ENCODE data around the gene MRPL14. TPM values are rescaled to one million over a fixed set of nuclear protein-coding genes. Genes with fewer than 3 reads are reported as not detected.

The MRPL14 gene
- polyA plus RNA-seq, 12 donors = 25.5 to 46.2 (median 30.6) TPM; not detected in 1

DNA sequence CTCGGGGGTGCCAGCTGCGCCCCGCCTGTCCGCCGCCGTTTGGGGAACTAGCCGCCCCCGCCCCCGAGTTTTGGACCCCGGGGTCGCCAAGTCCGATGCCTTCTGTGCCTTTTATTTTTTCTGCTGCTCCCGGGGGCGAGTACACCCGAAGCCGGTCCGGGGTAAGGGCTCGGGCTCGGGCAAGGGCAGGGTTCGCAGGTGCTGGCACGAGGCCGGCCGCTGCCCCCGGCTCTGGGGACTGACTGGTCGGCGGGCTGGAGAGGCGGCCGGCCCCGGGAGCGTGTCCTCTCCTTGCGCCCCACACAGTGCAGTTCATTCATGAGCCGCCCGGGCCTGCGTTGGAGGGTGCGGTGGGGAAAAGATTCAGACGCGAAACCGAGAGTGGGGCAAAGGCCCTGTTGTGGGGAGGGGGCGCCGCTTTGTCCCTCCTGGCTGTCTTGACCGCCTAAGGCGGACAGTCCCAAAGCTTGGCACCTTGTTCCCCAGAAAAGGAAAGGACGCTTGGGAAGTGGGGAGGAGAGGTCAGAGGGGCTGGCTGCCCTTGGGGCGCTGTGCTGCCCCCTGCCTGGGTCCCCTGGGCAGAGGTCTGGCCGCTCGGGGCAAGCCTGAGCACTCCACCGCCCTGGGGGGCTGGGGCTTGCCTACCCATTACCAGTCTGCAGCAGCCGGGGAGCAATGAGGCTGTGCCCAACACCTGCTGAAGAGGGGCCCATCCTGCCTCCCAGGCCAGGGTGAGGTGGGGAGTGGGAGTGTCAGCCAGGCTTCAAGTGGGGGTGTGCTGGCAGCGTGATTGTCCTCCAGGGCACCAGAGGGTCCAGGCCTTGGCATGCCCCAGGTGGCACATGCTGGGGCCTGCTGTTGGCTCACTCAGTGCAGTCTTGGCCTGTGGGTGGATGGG is 1.0 kb upstream of the MRPL14 start:
- no peak for DNase-seq

DNA sequence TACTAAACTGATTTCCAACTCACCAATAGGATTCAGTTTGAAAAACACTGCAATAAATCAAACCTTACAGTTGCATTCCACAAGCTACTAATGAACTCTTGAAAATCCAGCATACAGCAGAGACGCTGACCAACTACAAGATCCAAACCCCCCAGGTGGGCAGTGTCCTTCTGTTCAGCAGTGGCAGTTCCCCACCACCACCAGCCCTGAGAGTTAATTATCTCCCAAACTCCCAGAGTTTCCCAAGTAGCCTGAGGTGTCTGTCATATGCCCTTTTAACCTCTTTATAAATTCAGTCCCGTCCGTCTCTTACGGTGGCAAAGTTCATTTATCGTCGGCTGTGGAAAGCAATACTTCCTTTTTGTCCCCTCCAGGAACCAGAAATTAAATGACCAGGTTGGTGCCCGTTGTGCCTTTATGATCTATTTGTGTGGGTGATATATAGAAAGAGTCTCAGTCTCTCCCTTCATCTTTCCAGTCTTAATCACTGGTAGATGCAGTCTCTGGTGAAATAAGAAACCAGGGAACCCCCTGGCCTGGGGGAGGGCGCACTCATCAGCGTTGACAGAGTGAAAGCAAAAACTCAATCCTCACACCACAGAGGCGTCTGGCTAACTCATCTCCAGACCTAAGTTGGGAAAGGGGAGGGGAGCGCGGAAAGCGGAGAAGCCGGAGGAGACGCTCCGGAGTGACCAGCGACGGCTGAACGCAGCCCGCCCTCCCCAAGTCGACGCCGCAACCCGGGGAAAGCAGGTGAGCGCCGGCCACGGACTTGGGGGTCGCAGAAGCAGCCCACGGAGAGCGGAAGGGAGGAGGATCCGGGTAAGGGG is 717 bp downstream of the MRPL14 start:
- peak; percentile 66 for DNase-seq

GRCh38 chr6:44123544-44123943 is 3.7 kb downstream of the MRPL14 start:
- DNase-seq = no peak

DNA sequence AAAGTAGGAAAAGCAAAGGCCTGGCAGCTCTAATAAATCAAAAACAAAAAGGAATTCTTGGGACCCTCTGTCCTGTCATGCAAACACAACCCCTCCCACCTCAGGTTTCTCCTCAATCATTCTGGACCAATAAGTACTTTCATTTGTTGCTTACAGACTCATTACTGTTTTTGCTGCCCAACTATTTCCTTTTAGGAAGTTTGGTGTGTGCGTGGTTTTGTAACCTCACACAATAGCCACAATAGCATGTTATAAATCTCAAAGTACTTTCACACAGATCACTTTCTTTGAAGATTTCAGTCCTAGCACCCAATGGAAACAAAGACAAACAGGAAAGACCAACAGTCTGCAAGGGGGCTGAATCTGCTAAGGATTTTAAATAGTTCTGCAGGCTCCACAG is 4.5 kb downstream of the MRPL14 start:
- no peak for DNase-seq

DNA sequence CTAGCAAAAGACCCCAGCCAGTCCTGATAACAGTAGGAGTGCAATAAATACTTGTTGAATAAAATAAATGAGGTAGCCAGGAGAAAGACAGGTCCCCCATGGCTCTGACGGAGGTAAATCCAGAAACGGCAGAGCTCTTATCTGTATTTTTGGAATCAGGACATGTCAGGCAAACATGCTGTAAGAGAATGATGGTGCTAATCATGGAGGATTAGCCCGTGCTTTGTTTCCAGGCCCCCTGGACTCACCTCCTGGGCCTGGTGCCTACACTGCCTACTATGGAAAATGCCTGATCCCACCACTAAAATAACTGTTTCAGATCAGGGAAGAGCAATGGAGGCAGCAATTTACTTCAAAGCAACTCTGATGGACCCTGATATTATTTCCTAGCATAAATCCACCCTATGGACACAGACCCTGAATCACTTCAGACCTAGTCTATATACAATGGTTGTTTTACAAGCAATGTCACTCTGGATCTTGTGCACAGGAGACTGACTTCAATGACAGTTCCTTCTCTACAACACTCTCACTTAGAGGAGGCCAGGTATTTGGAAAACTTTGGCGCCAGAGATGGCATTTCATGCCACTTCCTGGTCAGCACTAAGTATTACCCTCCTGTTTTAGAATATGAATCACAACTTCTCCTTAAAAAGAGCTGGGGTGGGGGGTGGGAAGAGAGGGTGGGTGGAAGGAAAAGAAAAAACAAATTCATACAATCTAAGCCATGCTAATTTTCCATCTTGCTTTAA is 6.4 kb downstream of the MRPL14 start:
- no peak for DNase-seq

- no peak for DNase-seq
Observed at GRCh38 chr6:44119704-44120262, 7.5 kb downstream of the MRPL14 start.

DNA sequence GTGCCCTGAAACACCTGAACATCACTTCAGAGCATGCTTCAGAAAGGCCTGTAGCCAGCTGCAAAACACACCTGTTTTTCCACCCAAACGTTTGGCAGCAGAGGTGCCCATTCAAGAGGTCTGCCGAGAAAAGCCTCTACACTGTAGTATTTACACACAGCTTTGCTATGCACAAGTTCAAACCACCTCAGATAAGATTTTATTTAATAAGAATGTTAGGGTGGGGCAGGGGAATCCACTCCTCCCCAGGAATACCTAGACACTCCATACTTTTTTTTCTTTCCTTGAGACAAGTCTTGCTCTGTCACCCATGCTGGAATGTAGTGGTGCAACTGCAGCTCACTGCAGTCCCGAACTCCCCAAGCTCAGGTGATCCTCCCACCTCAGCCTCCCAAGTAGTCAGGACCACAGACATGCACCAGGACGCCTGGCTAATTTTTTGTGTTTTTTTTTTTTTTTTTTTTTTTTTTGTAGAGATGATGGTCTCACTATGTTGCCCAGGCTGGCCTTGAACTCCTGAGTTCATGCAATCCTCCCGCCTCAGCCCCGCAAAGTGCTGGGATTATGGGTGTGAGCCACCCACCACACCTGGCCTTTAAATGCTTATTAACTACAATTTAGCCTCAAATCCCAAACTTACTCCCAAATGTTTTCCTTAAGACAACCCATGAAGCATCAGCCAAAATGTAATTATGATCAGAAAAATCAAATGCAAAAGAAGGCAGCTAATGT is 9.7 kb downstream of the MRPL14 start:
- no peak for DNase-seq

DNA sequence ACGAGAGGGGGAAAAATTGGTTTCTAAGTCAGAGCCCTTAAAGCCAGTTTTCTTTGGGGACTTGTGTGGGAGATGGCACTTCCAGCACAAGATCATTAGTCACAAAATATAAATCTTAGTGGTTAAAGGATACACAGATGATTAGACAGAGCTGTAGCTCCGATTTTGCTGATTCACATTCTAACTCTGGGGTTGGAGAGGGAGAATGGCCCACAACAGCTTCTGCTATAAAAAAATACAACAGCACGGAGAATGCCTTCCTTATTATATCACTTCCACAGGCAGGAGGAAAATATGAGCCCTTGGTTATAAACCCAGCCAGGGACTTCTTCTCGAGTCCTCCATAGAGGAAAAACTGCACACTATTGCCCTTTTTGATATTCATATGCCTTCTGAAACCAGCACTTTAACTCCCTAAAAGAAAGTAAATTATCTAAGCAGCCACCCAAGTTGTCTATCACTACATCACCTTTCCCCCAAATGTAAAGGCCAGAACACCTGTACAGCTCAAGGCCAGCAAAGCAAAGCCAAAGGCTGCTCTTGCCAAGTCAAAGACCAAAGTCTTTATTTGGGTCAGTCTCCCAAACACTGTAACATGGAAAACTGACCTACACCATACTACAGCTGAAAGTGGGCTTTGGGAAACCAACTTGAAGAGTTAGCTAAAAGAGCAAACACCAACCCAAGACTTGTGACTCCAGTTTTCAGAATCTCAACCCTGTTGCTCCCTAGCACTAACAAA is 10.4 kb downstream of the MRPL14 start:
- peak; percentile 39 for DNase-seq

DNA sequence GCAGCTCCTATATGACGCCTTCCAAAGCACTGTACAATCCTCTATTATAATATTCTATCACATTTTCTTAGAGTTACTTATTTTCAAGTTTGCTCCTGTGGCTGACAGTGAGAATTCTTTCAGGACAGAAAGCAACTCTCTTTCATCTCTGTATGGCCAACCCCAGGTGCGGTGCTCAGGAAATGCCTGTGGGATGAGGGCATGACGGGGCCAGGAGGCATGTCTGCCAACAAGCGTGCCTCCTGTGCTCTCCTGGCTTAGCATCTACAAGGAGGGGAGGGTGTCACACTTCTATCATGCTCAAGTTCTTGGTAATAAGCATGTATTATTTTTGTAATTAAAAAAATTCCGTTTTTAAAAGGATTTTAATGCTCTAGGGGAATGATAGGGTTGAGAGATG is 11.4 kb downstream of the MRPL14 start:
- no peak for DNase-seq

- no peak for DNase-seq
Observed at GRCh38 chr6:44113414-44113813, 13.8 kb downstream of the MRPL14 start.

GRCh38 chr6:44111434-44112417 is 15.5 kb downstream of the MRPL14 start:
- no peak for DNase-seq

- DNase-seq = no peak
Observed at GRCh38 chr6:44110966-44111365, 16.3 kb downstream of the MRPL14 start.

DNA sequence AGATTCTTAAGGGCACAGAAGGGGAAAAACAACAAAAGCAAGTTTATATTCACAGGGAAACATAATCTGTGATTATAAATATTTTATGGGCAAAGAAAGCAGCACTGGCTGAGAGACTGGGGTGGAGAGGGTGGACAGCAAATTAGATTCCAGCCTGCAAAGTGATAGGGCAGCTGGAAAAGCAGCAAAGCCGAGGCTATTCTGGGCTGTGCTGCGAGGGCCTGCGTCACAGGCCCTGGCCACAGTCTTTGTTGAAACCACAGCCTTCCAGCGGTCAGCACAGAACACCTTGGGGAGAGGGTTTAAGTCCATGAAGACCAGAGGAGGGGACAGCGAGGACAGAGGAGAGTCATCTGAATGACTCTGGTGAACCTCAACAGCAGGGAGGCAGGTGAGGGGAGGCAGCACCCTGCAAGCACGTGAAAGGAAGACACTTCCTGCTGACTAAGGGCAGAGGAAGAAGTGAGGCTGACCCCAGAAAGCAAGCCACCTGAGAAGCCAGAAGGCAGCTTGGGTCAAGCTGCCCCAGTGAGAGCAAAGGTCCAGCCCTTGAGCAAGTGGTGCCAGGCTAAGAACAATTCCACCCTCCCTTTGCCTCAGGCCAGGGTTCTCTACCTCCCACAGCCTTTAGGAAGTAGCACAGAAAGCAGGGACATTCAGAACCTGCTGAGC is 17.1 kb downstream of the MRPL14 start:
- no peak for DNase-seq

DNA sequence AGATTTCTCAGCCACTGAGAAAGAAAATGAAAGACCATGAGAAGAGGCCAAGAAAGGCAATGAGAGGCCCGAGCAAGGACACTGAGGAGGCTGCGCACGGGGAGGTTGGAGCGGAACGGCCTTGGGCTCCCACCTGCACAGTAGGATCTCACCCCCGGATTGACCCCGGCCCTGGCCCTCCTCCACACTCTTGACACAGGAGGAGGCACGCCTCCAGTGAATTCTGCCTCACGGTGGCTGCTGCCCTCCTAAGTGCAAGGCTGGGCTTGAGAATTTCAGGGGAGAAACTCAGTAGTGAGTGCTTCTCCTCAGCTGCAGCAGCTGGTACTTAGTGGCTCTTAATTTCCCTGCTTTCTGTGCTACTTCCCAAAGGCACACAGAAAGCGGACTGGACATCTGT is 18.0 kb downstream of the MRPL14 start:
- DNase-seq = no peak

GRCh38 chr6:44108471-44108870 is 18.8 kb downstream of the MRPL14 start:
- DNase-seq = no peak

DNA sequence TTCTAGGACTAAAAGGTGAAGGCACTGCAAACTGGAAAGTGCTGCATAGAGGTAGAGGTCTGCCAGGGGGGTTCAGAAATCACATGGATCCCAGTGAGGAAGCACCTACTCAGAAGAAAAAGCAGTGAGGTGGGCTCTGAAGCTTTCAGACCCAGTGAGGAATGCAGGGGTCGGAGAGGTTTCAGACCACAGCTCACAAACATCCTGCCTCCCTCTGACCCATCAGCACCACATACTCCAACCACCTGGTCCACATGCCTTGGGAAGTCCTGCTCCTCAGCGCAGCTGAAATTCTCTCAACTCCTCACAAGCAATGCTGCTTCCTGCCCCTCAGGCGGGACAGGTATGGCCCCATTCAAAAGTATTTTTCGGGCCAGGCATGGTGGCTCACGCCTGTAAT is 20.2 kb downstream of the MRPL14 start:
- no peak for DNase-seq

DNA sequence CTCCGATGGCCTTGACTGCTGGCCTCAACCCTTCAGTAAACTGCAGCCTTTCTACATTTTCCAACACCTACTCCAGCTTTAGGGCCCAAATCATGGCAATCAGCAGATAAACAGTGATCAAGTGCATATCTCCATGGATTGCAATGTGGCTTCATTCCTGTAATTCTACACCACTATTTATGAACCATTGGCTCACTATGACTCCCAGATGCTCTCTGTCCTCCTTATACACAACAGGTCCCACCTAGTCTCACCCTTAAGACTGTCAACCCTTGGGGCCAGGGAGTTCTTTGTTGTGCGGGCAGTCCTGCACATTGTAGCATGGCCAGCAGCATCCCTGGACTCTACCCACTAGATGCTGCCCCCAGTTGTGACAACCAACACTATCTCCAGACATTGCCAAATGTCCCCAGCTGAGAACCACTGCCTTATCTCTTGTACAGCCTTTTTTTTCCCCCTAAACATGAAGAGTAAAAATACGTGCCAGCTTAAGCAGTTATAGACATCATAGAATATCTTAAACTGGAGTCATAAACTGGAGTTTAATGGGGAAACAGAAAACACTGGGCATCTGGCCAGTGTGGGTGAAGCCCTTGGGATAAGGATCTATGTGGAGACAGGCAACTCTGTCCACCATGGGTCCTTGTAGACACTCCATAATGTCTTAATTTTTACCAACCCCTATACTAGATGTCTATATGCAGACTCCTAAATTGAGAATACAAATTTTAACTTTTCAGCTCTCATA is 21.1 kb downstream of the MRPL14 start:
- no peak for DNase-seq

DNA sequence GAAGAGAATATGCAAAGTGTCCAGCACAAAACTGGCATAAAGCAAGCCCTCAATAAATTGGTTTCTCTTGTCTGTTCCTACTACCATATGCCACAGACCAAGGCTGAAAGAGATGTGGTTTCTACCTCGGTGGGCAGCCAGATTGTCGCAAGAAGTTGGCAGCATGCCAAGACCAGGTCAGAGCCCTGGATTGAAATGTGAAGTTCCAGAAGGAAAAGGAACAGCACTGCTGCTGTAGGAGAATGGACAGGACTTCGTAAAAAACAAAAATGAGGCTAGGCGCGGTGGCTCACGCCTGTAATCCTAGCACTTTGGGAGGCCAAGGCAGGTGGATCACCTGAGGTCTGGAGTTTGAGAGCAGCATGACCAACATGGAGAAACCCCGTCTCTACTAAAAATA is 22.1 kb downstream of the MRPL14 start:
- no peak for DNase-seq
